Neural cell (in vitro differentiated cells): Measurements from ENCODE around the gene DPYD. TPM values are rescaled to one million over a fixed set of nuclear protein-coding genes. Genes with fewer than 3 reads are reported as not detected.
A peak's percentile ranks its signal among the peaks of the same experiment; 100 is the strongest.

Experiments
- H2AFZ ChIP-seq: fragments of 200-600, 300-800 bp; sonication (generic), shearing (Covaris generic); 2 replicates; pipeline ENCODE4 v1.6.0; 2014; ENCODE audit warnings: low read depth, mild to moderate bottlenecking, antibody characterized with exemption, low read length, moderate library complexity
- H3F3A ChIP-seq: fragments of 200-600 bp; shearing (Covaris generic); 2 replicates; pipeline ENCODE4 v1.6.1; 2016; ENCODE audit warnings: mild to moderate bottlenecking, moderate library complexity, mixed read lengths, antibody characterized with exemption, low read length; ENCODE audit not compliant: insufficient read depth, poor library complexity, severe bottlenecking
- H3K27ac ChIP-seq: fragments of 200-600, 300-800 bp; sonication (generic), shearing (Covaris generic); 2 replicates; pipeline ENCODE4 v1.5.1; 2014; ENCODE audit warnings: mild to moderate bottlenecking, low read length, moderate library complexity
- H3K27me3 ChIP-seq: fragments of 300-800, 200-600 bp; sonication (generic), shearing (Covaris generic); 2 replicates; pipeline ENCODE4 v1.6.0; 2014; ENCODE audit warnings: mild to moderate bottlenecking, low read depth, low read length, moderate library complexity; ENCODE audit not compliant: insufficient read depth
- H3K36me3 ChIP-seq: fragments of 300-800, 200-600 bp; sonication (generic), shearing (Covaris generic); 2 replicates; pipeline ENCODE4 v1.5.1; 2014; ENCODE audit warnings: mild to moderate bottlenecking, antibody characterized with exemption, low read length, moderate library complexity; ENCODE audit not compliant: insufficient read depth
- H3K4me2 ChIP-seq: fragments of 300-800, 200-600 bp; sonication (generic), shearing (Covaris generic); 2 replicates; pipeline ENCODE4 v1.6.0; 2014; ENCODE audit warnings: mild to moderate bottlenecking, low read length
- H3K4me3 ChIP-seq: fragments of 300-800, 200-600 bp; sonication (generic), shearing (Covaris generic); 2 replicates; pipeline ENCODE4 v1.5.1; 2014; ENCODE audit warnings: mild to moderate bottlenecking, low read length, moderate library complexity
- H3K79me2 ChIP-seq: fragments of 200-600 bp; shearing (Covaris generic); replicated peaks from 2 replicates; pipeline ENCODE4 v1.6.0; 2014; ENCODE audit warnings: mild to moderate bottlenecking, low read length, moderate library complexity; ENCODE audit not compliant: insufficient read depth
- H3K9ac ChIP-seq: fragments of 300-800, 200-600 bp; sonication (generic), shearing (Covaris generic); 2 replicates; pipeline ENCODE4 v1.6.1; 2016; ENCODE audit warnings: mild to moderate bottlenecking, low read length, mixed read lengths
- H3K9me2 ChIP-seq: fragments of 200-600 bp; shearing (Covaris generic); 2 replicates; pipeline ENCODE4 v1.6.1; 2016; ENCODE audit warnings: mild to moderate bottlenecking, low read length, mixed read lengths; ENCODE audit not compliant: insufficient read depth
- H3K9me3 ChIP-seq: fragments of 200-600, 300-800 bp; sonication (generic), shearing (Covaris generic); 2 replicates; pipeline ENCODE4 v1.6.1; 2016; ENCODE audit warnings: mild to moderate bottlenecking, mixed run types, low read length, moderate library complexity, mixed read lengths
- H4K20me1 ChIP-seq: fragments of 200-600 bp; shearing (Covaris generic); 2 replicates; pipeline ENCODE4 v1.6.1; 2016; ENCODE audit warnings: mild to moderate bottlenecking, mixed run types; ENCODE audit not compliant: insufficient read depth
- CTCF ChIP-seq: fragments of 450-650 bp; IDR thresholded peaks from 2 replicates; pipeline ENCODE4 v1.5.1; 2014; ENCODE audit warnings: antibody characterized with exemption, mild to moderate bottlenecking, moderate library complexity; ENCODE audit not compliant: poor library complexity, severe bottlenecking
- EP300 ChIP-seq: fragments of 450-650 bp; conservative IDR thresholded peaks from 2 replicates; pipeline ENCODE4 v1.6.1; 2014; ENCODE audit warnings: antibody characterized with exemption, mild to moderate bottlenecking, moderate library complexity; ENCODE audit not compliant: poor library complexity, severe bottlenecking
- EZH2 ChIP-seq: fragments of 200-600, 300-800 bp; shearing (Covaris generic), sonication (generic); IDR thresholded peaks from 2 replicates; pipeline ENCODE4 v1.6.1; 2014; ENCODE audit warnings: antibody characterized with exemption, low read length, borderline replicate concordance, mild to moderate bottlenecking; ENCODE audit not compliant: insufficient read depth, poor library complexity, severe bottlenecking
- MXI1 ChIP-seq: fragments of 450-650 bp; conservative IDR thresholded peaks from 2 replicates; pipeline ENCODE4 v1.6.1; 2014; ENCODE audit warnings: antibody characterized with exemption, mild to moderate bottlenecking; ENCODE audit not compliant: poor library complexity, severe bottlenecking
- POLR2AphosphoS5 ChIP-seq: IDR thresholded peaks from 2 replicates; pipeline ENCODE4 v1.6.1; 2012
- RAD21 ChIP-seq: fragments of 450-650 bp; conservative IDR thresholded peaks from 2 replicates; pipeline ENCODE4 v1.6.1; 2014; ENCODE audit warnings: antibody characterized with exemption, mild to moderate bottlenecking, moderate library complexity
- REST ChIP-seq: IDR thresholded peaks from 2 replicates; pipeline ENCODE4 v1.6.1; 2012; ENCODE audit warnings: borderline replicate concordance
- SMC3 ChIP-seq: fragments of 450-650 bp; conservative IDR thresholded peaks from 2 replicates; pipeline ENCODE4 v1.6.1; 2014; ENCODE audit warnings: antibody characterized with exemption, mild to moderate bottlenecking, moderate library complexity; ENCODE audit not compliant: poor library complexity
- TAF1 ChIP-seq: IDR thresholded peaks from 2 replicates; pipeline ENCODE4 v1.6.1; 2012; ENCODE audit warnings: low read depth
- polyA plus RNA-seq: library from polyadenylated mRNA; depleted of rRNA; stranded (reverse); fragments of >200 nt; gene quantifications from 2 replicates; pipeline ENCODE4 v1.2.3, GENCODE V29; 2014

DPYD gene
- polyA plus RNA-seq, 1 donor from 2014 or later: 6.7 TPM

- Histone ChIP-seq H3K9me3 (no peaks in the 10 kb centered on the region), H3K9me2 (no peaks in the 10 kb centered on the region), H2AFZ (no peak overlapping the region), H3K36me3 (no peaks in the 10 kb centered on the region), H3K9ac (no peak overlapping the region), H3K4me3 (no peak overlapping the region), H3F3A (no peaks in the 10 kb centered on the region), H3K27me3 (no peaks in the 10 kb centered on the region), H3K4me2 (no peak overlapping the region), H4K20me1 (no peaks in the 10 kb centered on the region), H3K79me2 (no peaks in the 10 kb centered on the region), H3K27ac (no peak overlapping the region)
- TF ChIP-seq POLR2AphosphoS5: no peak
- no peak for TF ChIP-seq MXI1
- TF ChIP-seq SMC3: no peak
- TF ChIP-seq EP300: no peak
- no peak for TF ChIP-seq EZH2
- TF ChIP-seq TAF1: no peak
- no peak for TF ChIP-seq CTCF
- TF ChIP-seq RAD21: no peak
- TF ChIP-seq REST: no peak
These were observed 496.6 kb downstream of the DPYD start for GRCh38 chr1:97424209-97424608.

GRCh38 chr1:97423403-97423802 lies 497.4 kb downstream of the DPYD start:
- no peaks in the 10 kb centered on the region for H3F3A ChIP-seq
- H3K4me3 ChIP-seq: no peak overlapping the region
- H2AFZ ChIP-seq: no peak overlapping the region
- H3K27ac ChIP-seq: peak overlapping the region; percentile 26
- H3K9me3 ChIP-seq: no peaks in the 10 kb centered on the region
- no peaks in the 10 kb centered on the region for H3K9me2 ChIP-seq
- H3K79me2 ChIP-seq: no peaks in the 10 kb centered on the region
- H3K9ac ChIP-seq: no peak overlapping the region
- no peaks in the 10 kb centered on the region for H3K27me3 ChIP-seq
- no peak overlapping the region for H3K4me2 ChIP-seq
- no peaks in the 10 kb centered on the region for H4K20me1 ChIP-seq
- no peaks in the 10 kb centered on the region for H3K36me3 ChIP-seq
- TF ChIP-seq POLR2AphosphoS5 (peak; percentile 24), MXI1 (no peak), EZH2 (no peak), SMC3 (no peak), EP300 (peak; percentile 43), RAD21 (no peak)
